ENCODE results near the gene CD36. TPM values are rescaled to one million over a fixed set of nuclear protein-coding genes. Genes with fewer than 3 reads are reported as not detected.
A peak's percentile ranks its signal among the peaks of the same experiment; 100 is the strongest.

CD36 gene
- total RNA-seq, 1 experiment from 2014 or later = 0.46 TPM

GRCh38 chr7:80609751-80610150 lies 28.7 kb upstream of the CD36 start:
- intact Hi-C loops (cut with micrococcal nuclease; ENCODE audit: unreplicated experiment) = no loop called here
- TF ChIP-seq TCF7L2 (IDR thresholded peaks at IDR 0.05; ENCODE audit: low read depth, low read length) (no peak), REST (IDR thresholded peaks at IDR 0.05; ENCODE audit: insufficient read depth in 1 of 2, low read depth in 2 of 2, low read length in 1 of 2) (no peak), SIN3A (IDR thresholded peaks at IDR 0.05; ENCODE audit: borderline replicate concordance, insufficient read depth, low read depth, low read length) (no peak)
- H3K9me3 ChIP-seq (ENCODE audit: control insufficient read depth, insufficient read depth, low read depth, low read length) = no peaks in the 10 kb centered on the region
- POLR2A ChIA-PET = no interaction called here
- H3K27ac ChIP-seq (ENCODE audit: low read length) = no peak overlapping the region
- no peaks in the 10 kb centered on the region for H3K36me3 ChIP-seq (ENCODE audit: control insufficient read depth, insufficient read depth, low read length)
- BruUV-seq (replicated peaks) = no TSS peak
- CTCF ChIA-PET = no interaction called here
- H3K4me1 ChIP-seq (ENCODE audit: control insufficient read depth, insufficient read depth, low read length) = peaks cover 12% of the 10 kb centered on the region; the same call in 1 of the 2 replicates
- in situ Hi-C loops (cut with HindIII; ENCODE audit: low pct_unique_long_range_greater_than_20kb, low sequenced_read_pairs) = no loop called here
- H3K4me3 ChIP-seq (ENCODE audit: low read depth in 2 of 2, low read length in 2 of 2) = no peak overlapping the region
- H3K27me3 ChIP-seq (ENCODE audit: control insufficient read depth, insufficient read depth, low read length) = peaks cover 3% of the 10 kb centered on the region
- DNase-seq (ENCODE audit: low read depth, low spot score) = no peak
- no peak for ATAC-seq

- POLR2A ChIA-PET = no interaction called here
- peak overlapping the region; percentile 29 for H3K27ac ChIP-seq (ENCODE audit: low read length)
- intact Hi-C loops (cut with micrococcal nuclease; ENCODE audit: unreplicated experiment) (no loop called here), in situ Hi-C loops (cut with HindIII; ENCODE audit: low pct_unique_long_range_greater_than_20kb, low sequenced_read_pairs) (no loop called here)
- no peaks in the 10 kb centered on the region for H3K27me3 ChIP-seq (ENCODE audit: control insufficient read depth, insufficient read depth, low read length)
- H3K36me3 ChIP-seq (ENCODE audit: control insufficient read depth, insufficient read depth, low read length) = no peaks in the 10 kb centered on the region
- peaks cover 12% of the 10 kb centered on the region; the same call in 1 of the 2 replicates for H3K4me1 ChIP-seq (ENCODE audit: control insufficient read depth, insufficient read depth, low read length)
- no peak for DNase-seq (ENCODE audit: low read depth, low spot score)
- H3K4me3 ChIP-seq (ENCODE audit: low read depth in 2 of 2, low read length in 2 of 2) = no peak overlapping the region
- CTCF ChIA-PET = no interaction called here
- H3K9me3 ChIP-seq (ENCODE audit: control insufficient read depth, insufficient read depth, low read depth, low read length) = no peaks in the 10 kb centered on the region
- ATAC-seq = peak; percentile 70
- no TSS peak for BruUV-seq (replicated peaks)
- TF ChIP-seq TCF7L2 (IDR thresholded peaks at IDR 0.05; ENCODE audit: low read depth, low read length) = no peak
- TF ChIP-seq POLR2AphosphoS5 (IDR thresholded peaks at IDR 0.05; ENCODE audit: low read depth, low read length) = no peak
- TF ChIP-seq REST (IDR thresholded peaks at IDR 0.05; ENCODE audit: insufficient read depth in 1 of 2, low read depth in 2 of 2, low read length in 1 of 2) = no peak
- TF ChIP-seq SIN3A (IDR thresholded peaks at IDR 0.05; ENCODE audit: borderline replicate concordance, insufficient read depth, low read depth, low read length) = no peak
- no peak for TF ChIP-seq CTCF (IDR thresholded peaks at IDR 0.05)
Measured at GRCh38 chr7:80611353-80611752, 27.1 kb upstream of the CD36 start.

Data from Panc1 (cell line).